Motor neuron (in vitro differentiated cells): ENCODE measurements around the gene DYNC2I2. TPM values are rescaled to one million over a fixed set of nuclear protein-coding genes. Genes with fewer than 3 reads are reported as not detected.
"Not testable (repeated sequence)": the region's sequence is repeated elsewhere in the genome, so short reads cannot be mapped to it uniquely, and the experiment has no call there.

ENCODE experiments used
- ATAC-seq, 8 experiments: fragments of 200-7000 bp; cut with Tn5 transposase; replicated peaks in 6 of 8; 2 replicates each; pipeline ENCODE4 v1.8.0; 2021; ENCODE audit warnings: mild to moderate bottlenecking in 8 of 8, moderate library complexity in 8 of 8
- H3K27ac ChIP-seq, 2 donors: fragments of 250-450 bp; sonication (Bioruptor Pico); 2 replicates each; pipeline ENCODE4 v1.9.0; 2021; ENCODE audit warnings: antibody characterized with exemption in 2 of 2, mild to moderate bottlenecking in 2 of 2, moderate library complexity in 1 of 2
- H3K4me1 ChIP-seq, 2 donors: fragments of 250-450 bp; sonication (Bioruptor Pico); replicated peaks in 1 of 2; 2 replicates each; pipeline ENCODE4 v1.6.1; 2021; ENCODE audit warnings: antibody characterized with exemption in 2 of 2, mild to moderate bottlenecking in 2 of 2, moderate library complexity in 1 of 2
- H3K4me3 ChIP-seq, 5 donors: fragments of 250-450 bp; sonication (Bioruptor Pico); 2 replicates each; pipeline ENCODE4 v1.9.0; 2021; ENCODE audit warnings: antibody characterized with exemption in 5 of 5, mild to moderate bottlenecking in 5 of 5, moderate library complexity in 4 of 5
- WGBS, 10 experiments: fragments of 450-650 bp; shearing (Covaris generic); methylation state at CpG; one replicate each; pipeline ENCODE4 v1.0.0; 2022; 5-methylcytosine and 5-hydroxymethylcytosine counted together
- in situ Hi-C, 9 experiments: fragments of 400-800 bp; cut with MboI; loops; one replicate each; pipeline ENCODE4 v1.15.0; 2021; ENCODE audit warnings: low sequenced_read_pairs in 9 of 9, low pct_unique_long_range_greater_than_20kb in 2 of 9; ENCODE audit not compliant: unreplicated experiment in 9 of 9
- total RNA-seq, 8 experiments: library from RNA; unstranded; fragments of 300-600 nt; gene quantifications; 2 replicates each; pipeline versions ENCODE4 v1.2.3 to v1.2.4, GENCODE V29; 2022

The DYNC2I2 gene
- total RNA-seq, 8 experiments from 2014 or later, result 21.1 to 62.7 (median 28.3) TPM

DNA sequence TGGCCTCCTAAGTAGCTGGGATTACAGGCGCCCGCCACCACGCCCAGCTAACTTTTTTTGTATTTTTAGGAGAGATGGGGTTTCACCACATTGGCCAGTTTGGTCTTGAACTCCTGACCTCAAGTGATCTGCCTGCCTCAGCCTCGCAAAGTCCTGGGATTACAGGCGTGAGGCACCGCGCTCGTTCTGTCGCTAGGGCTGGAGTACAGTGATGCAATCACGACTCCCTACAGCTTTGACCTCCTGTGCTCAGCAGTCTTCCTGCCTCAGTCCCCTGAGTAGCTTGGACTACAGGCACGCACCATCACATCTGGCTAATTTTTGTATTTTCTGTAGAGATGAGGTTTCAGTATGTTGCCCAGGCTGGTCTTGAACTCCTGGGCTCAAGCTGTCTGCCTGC lies 69.7 kb downstream of the DYNC2I2 start:
- in situ Hi-C loops, result loop anchor here in 1 of 9 experiments (25.0 kb wide), 1 partner anchor 400 kb away; no protein-coding TSS in a partner anchor
- not testable (repeated sequence) for H3K4me1 ChIP-seq, H3K27ac ChIP-seq, H3K4me3 ChIP-seq, ATAC-seq
- 89 to 100% (median 99%) methylated on average over 1 to 10 of the region's 11 CpGs; no CpG with 5 or more reads in 2 of the 10 experiments for WGBS, 10 experiments

- H3K4me1 ChIP-seq, H3K27ac ChIP-seq, ATAC-seq, H3K4me3 ChIP-seq: not testable (repeated sequence)
- 40 to 100% (median 93%) methylated on average over 1 to 8 of the region's 8 CpGs; no CpG with 5 or more reads in 4 of the 10 experiments for WGBS, 10 experiments
- in situ Hi-C loops, result loop anchor here in 1 of 9 experiments (25.0 kb wide), 1 partner anchor 402 kb away; no protein-coding TSS in a partner anchor
Measured at GRCh38 chr9:128585155-128585554, 71.5 kb downstream of the DYNC2I2 start.

Other genes starting within 250 kb of the DYNC2I2 start
- gene CERCAM, start 236.0 kb downstream of the DYNC2I2 start, total RNA-seq, result 10 to 100 TPM; 14.4 to 53.5 (median 19.7) TPM
- gene ODF2, start 200.8 kb downstream of the DYNC2I2 start, total RNA-seq, result 10 to 100 TPM; 20.3 to 62.5 (median 42.7) TPM
- 10 to 100 TPM; 11.9 to 30.4 (median 17.3) TPM for gene GLE1, start 152.1 kb downstream of the DYNC2I2 start, total RNA-seq
- gene SPTAN1, start 104.3 kb downstream of the DYNC2I2 start, total RNA-seq, result 100 to 1,000 TPM; 195 to 680 (median 254) TPM
- 100 to 1,000 TPM; 328 to 639 (median 393) TPM for gene SET, start 32.4 kb upstream of the DYNC2I2 start, total RNA-seq
- gene PKN3, start 45.7 kb upstream of the DYNC2I2 start, total RNA-seq, result 1 to 10 TPM in 3 of 8 experiments, under 1 TPM in 5; 0.07 to 7.3 (median 0.68) TPM
- 10 to 100 TPM in 5 of 8 experiments, 1 to 10 TPM in 3; 3.7 to 31.4 (median 11.7) TPM for gene ZDHHC12, start 67.3 kb upstream of the DYNC2I2 start, total RNA-seq
- gene ZER1, start 115.1 kb upstream of the DYNC2I2 start, total RNA-seq, result 10 to 100 TPM; 17.8 to 35.1 (median 24.5) TPM
- gene TBC1D13, start 130.4 kb upstream of the DYNC2I2 start, total RNA-seq, result 10 to 100 TPM in 5 of 8 experiments, 1 to 10 TPM in 3; 8.7 to 18.9 (median 13.1) TPM
- gene ENDOG, start 161.7 kb upstream of the DYNC2I2 start, total RNA-seq, result 10 to 100 TPM in 7 of 8 experiments, 1 to 10 TPM in 1; 8.5 to 20.1 (median 16.7) TPM
- 10 to 100 TPM; 12.3 to 44.3 (median 21.6) TPM for gene SPOUT1, start 172.9 kb upstream of the DYNC2I2 start, total RNA-seq
- 10 to 100 TPM in 5 of 8 experiments, 1 to 10 TPM in 3; 4.0 to 15.9 (median 10.8) TPM for gene KYAT1, start 225.1 kb upstream of the DYNC2I2 start, total RNA-seq
- 10 to 100 TPM; 13.7 to 26.8 (median 22.6) TPM for gene LRRC8A, start 225.3 kb upstream of the DYNC2I2 start, total RNA-seq